NCI-H82 treated with DMSO at 0.1 percent for 48 hours (cell line): ENCODE results near the gene FLT1.

Source experiments
- DNase-seq: peaks from one replicate; lab custom pipeline; 2025; ENCODE audit not compliant: unreplicated experiment; lab: John Stamatoyannopoulos, UW

Gene FLT1

DNA sequence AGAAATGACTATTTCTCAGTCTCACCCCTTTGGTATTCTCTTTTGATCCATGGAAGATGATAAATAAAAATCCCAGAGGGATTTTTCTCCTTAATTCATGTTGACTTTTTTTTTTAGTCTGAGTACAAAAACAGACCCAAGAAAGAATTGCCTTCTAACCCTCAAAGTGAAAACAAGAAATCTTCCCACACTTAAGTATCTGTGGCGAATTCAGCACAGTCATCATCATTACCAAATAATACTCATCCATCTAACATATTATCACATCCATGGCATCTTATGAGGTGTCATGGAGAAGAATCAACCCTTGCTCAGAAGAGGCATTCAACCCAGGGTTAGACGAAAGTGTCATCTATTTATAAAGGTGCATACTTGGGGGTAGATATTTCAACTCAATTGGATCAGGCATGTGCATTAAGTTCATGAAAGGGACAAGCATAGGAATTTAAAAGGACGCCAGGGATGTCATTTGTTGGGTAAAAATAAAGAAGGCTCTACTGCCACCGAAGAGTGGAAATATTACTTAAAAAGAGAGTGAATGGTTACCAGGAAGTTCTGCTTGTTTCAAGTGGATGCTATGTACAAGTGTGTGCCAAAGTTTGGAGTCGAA is 101.9 kb downstream of the FLT1 start:
- DNase-seq, result no peak

DNA sequence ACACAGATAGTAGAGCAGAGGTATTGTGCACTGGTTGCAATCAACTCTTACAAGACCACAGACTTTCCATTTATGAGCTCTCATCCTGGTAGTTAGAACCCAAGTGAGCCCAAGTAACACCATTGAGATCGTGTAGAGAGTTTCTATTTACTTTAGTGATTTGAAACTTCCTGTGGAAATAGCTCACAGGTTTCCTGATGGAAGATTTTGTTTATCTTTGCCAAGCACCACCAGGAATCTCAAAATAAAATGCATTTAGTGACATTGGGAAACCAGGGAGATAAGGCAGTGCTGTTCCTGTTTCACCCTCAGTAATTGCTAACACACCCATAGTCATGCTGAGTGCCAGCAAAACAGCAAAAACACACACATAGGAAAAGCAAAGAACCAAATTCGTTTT is 102.5 kb downstream of the FLT1 start:
- no peak for DNase-seq

DNA sequence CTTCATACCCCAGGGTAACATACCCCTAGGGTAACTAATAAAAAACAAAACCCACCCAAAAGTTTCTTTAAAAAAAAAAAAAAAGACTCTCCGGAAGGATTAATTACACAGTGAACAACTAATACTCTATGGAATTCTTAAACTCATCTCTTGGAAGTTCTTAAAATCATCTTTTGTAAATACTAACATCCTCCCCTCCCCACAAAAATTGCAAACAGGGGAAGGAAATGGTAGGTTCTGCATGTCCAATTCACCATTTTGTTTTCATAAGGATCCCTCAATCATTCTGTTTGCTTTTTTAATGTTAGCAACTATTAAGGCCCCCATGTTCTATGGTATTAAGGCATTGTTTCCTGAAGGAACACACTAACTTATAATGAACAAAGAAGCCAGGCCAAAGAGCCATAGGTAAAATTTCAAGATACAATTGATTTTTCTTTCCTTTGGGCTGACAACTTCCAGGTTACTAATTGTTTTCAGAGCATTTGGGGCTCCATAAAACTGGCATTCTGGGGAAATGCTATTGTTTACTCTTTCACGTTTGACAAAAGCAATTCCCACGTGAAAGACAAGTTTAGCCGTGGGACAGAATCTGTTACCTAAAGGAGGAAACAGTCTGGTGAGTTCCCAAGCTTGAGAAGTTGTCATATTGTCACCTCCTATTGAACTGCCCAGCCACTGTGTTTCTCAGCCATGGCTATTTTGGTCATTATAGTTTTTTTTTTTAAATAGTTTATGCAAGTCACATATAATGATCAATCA is 107.0 kb downstream of the FLT1 start:
- DNase-seq, result no peak

DNA sequence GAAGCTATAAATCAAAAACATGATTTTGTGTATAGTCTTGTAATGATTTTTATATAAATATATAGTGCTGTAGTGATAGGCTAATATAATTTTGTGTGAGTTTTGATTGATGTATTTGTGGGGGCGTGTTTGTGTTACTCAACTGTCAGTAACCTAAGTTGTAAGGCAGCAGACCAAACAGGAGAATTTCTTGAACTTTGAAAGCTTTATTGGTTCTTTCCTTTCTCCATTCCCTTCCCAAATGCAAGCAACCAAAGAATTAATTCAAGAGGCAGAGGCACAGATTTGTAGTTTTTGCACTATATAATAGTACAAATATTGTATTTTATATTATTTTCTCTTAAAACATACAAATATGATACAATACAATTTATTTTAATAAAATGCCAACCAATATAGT is 109.6 kb downstream of the FLT1 start:
- DNase-seq, result no peak

DNA sequence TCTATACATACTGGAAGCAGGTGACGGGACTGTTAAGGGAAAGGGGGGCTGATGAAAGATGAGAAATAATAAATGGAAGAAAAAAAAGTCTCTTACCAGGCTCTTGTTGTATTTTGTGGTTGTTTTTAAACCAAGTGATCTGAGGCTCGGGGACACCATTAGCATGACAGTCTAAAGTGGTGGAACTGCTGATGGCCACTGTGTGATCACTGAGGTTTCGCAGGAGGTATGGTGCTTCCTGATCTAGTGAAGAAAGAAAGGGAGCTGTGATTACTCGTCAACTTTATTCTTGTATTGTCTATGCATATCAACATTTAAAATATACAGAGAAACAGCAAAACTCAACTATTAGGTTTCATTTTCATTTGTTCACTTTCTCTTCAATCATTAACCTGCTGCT is 110.1 kb downstream of the FLT1 start:
- DNase-seq, result no peak

DNA sequence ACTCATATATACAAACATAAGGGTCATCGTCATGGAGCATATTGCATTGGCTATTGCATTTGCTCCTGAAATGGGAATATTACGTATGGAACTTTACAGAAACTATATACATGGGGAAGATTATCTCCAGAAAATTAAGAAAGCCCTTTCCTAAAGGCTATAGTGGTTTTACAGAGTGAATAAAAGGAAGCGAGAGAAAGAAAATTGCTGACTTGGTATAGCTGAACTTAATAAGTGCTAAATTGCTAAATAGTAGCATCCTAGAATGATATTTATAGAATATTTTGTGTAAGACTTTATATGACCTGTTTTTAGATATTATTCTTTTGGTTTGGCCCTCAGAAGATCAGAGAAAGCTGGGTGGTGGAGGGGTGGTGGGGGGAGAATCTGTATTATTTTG is 114.6 kb downstream of the FLT1 start:
- no peak for DNase-seq

DNA sequence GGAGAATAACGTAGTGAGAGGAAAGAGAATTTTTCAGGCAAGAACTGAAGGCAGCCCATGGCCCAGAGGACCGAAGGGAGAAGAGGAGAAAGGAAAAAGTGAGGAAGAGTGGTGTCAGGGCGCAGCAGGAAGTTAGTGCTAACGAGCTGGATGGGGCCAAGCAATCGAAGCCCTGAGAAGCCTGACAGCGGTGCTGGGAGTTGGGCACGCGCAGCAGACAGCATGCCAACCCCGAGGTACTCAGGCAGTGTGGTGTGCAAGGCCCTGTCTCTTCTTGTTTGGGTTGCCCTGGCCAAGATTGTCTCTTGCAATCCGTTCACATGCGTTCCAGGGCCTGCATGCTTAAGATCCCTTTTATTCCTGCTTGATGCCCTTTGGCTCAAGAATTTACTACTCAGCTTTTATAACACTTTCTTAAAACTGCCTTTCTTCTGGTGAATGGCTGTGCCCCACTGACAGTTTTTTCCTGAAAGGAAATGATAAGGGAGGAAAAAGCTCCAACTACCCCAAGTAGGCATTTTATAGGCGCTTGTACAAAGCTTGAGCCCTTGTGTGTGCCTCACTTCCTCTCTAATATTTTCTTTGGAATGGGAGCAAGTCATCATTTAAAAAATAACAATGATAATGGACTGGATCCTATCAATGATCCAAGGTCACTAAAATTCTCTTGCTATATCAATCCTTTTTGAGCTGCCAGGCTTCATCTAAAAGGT is 115.4 kb downstream of the FLT1 start:
- DNase-seq, result no peak

DNA sequence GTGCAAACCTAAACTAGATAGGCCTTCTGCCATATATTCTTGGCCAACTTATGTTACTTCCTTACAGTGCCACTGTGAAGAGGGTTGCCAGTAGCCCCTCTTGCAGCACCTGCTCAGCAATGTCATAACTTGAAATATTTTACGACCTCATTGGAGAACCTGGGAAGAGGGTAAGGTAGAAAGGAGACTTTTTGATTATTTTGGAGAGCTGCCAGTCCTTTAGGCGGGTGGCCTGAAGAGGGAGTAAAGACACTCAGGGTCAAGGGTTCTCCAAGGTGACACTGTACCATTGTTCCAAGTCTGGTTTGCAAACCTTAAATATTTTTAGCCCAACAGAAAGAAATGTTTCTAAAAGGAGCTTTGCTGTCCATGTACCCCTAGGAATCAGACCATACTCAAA is 118.3 kb downstream of the FLT1 start:
- no peak for DNase-seq

DNA sequence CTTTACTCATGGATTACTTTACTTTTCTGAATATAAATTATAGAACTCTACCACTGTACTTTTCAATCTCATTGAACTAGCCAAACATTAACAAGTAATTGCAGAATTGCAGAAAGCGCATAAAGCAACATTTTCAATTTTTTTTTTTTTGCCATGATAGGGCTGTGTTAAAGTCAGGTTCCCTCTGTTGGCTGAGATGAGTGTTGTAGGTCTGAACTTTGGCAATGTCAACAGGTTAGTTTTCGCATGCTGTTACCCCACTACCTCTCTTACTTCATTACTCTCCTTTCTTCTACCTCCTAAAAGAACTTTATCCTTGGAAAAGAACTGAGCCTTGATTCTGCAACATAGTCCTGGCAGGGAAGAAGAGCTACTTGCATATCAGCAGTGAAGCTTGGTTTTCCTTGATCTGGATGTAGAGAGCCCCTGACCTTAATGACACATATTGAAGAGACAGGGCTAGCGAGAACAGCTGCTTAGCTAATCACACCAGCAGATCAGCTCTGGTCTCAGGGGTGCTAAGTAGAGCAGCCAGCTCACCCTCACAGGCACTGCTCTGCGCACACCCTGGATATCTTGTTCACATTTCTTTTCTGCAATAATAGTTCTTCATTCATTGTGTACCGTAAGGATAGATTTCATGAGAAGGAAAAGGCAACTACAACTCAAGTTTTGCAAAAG is 119.5 kb downstream of the FLT1 start:
- DNase-seq, result peak; percentile 97

DNA sequence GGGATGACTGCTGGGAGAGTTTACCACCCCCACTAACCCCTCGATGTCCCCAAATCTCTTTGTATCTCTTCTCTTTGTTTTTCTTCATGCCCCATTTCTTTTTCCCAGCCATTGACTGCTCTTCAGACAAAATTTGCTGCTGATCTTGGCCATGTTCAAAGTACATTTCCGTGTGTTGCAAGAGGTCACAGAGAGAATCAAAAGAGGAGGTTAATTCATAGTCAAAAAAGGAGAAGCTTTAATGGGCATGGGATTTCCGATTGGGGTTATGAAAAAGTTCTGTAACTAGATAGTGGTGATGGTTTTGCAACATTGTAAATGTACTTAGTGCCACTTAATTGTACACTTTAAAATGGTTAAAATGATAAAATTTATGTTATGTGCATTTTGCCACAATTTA is 121.1 kb downstream of the FLT1 start:
- DNase-seq, result no peak

DNA sequence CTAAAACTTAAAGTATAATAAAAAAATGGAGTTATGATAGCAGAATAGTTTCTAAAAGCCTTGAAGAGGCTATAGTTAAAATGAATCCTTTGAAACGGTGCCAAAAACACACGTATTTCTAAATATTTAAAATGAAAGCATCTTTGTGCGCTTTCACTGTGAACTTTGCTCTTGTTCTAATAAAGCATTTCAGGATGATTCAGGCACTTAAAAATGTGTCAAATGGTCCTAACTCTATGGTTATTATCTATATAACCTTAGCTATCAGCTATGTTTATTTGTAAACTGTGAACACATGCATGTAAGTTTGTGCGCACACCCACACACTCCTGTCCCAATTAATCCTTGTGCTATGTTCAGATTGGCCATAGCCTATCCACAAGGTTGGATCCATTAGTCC is 124.5 kb downstream of the FLT1 start:
- DNase-seq, result no peak

DNA sequence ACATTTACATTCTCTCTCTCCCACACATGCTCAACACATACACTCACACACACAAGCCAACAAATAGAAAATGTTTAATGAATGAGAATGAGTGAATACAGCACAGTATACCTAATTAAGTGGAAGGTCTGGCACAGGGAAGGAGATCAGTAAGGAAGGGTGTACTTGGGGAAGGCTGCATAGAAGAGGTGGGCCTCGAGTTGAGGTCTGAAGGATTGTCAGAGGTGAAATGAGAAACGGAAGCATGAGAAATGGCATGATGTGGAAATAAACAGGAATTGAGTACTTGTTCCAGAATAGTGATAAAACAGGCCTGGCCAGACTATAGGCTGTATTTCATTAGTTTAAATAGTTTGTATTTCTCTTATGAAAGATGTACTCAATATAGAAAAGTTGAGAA is 136.2 kb downstream of the FLT1 start:
- DNase-seq, result no peak

DNA sequence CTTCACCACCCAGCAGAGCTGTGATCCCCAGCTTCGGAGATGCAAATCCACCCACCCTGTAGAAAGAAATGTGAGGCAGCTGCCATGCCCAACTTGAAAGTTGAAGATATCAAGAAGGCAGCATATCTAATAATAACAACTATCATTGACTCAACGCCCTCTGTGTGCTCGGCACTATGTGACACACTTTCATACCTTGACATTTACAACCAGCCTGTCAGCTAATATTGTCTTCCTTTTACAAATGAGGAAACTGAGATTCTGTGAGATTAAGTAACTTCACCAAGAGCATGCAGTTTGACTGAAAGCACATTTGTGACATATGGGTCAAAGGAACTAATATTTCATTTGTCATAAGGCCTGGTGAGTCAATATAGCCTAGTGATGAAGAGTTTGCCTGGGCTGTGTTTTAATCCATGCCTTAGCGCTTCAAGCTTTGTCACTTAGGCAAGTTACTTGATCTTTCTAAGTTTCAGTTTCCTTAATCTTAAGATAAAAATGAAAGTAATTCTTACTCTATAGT is 137.0 kb downstream of the FLT1 start:
- DNase-seq, result no peak

DNA sequence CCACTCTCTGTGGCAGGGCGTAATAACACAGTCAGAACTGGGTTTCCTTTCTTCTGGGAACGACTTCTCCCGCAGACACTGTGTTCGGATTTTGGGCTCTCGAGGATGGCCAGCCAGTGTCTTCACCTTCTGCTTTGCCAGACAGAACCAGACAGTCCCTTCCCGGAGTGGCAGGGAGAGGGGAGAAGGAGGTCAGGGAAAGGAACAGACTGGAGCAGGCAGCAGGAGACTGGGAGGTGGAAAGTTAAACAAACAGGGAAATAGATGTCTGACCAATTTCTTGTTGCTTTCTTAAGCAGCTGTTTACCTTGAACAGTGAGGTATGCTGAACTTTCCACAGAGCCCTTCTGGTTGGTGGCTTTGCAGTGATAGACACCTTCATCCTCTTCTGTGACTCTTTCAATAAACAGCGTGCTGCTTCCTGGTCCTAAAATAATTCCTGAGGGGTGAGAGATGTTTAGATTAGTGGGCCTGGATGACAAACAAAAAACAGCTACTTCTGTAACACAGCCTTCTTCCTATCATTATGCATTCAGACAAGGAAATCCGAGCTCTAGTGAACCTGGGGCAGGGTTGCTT is 137.6 kb downstream of the FLT1 start:
- DNase-seq, result no peak

DNA sequence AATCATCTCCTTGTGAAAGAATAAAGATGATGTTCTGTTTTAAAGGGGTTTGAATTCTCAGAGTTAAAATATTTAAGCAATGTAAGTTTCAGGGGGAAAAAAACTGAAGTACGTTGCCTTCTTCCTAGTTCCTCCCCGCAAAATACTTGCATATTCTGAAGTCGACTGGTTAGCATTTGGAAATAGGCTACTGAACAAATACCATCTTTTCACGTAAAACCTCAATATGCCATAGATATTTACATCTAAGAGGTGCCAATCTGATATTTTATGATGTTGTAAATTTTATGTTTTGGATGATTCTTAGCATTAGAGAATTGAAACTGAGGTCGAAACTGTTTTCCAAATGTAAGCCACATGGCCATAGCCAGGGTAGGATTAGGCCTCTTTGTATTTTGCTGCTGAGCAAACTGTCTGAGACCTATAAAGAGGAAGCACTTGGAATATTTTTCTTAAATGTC is 138.3 kb downstream of the FLT1 start:
- DNase-seq, result no peak

DNA sequence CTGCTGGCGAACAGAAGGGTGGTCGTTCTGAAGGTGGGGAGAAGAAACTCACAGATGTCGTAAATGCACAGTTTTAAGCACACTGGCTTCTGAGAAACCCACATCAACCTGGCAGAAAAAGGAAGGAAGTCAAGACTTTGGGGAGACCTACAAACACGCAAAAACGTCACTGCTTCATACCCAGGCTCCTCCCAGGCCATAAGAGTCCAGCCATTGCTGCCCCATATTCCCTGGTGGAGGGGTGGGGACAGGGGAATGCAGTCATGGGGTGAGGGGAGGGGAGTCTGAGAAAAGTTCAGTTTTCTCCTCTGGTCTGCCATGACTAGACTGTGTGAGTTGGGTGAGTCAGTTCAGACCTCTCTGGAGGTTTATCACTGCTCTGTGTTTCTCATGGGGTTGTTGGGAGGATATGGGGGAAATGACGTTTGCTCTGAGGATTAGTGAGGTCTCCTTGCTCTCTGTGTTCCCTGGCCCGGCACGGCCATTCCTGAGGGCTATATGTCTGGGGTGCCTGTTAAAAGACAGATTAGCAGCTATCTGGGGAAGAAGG is 139.0 kb downstream of the FLT1 start:
- DNase-seq, result peak; percentile 24

DNA sequence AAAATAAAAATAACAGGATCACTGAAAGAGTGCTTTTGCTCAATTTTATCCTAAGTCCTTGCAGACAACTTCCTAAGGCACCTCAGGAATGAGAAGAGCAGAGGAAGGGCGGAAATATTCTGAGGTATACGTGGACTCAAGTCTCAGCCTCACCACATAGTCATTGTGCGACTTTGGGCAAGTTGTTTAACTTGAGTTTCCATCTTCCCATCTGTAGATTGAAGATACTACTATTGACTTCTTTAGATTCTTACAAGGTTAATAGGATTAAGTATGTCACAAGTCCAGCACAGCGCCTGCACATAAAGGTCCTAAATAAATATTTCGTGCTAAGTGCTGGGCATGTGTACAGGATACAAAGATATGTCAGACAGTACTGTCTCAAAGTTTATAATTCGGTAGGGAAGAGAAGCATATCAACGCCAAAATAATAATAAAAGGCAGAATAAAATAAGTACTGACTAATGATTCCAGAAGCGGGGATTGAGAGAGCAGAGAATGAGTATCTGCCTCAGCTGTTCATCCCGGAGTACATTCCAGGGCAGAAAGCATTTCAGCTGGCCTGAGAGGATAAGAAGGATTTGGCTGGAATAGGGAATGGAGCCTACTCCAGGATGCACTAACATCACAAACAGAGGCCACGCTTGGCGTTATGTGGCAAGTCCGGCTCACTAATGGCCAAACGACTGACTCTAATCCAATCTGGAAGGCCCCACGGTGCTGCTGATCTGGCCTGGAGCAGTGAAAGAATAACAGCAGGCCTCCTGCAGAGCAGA is 139.7 kb downstream of the FLT1 start:
- peak; percentile 59 for DNase-seq

DNA sequence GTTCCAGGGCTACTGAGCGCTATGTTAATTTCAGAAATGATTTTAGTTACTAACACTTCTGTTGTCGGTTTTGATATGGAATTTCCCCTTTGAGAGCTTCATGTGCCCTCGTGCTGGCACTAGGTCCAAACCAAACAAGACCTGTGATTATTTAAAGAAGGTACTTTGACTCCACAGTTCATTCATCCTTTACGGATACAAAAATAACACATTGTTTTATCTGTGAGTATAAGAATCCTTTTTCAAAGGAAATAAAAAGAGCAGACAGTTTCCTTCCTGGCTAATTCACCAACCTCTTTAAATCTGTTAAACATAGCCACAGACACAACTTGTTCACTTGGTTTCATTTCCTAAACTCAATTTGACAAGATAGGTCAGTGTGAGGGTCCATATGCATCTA is 141.2 kb downstream of the FLT1 start:
- no peak for DNase-seq

DNA sequence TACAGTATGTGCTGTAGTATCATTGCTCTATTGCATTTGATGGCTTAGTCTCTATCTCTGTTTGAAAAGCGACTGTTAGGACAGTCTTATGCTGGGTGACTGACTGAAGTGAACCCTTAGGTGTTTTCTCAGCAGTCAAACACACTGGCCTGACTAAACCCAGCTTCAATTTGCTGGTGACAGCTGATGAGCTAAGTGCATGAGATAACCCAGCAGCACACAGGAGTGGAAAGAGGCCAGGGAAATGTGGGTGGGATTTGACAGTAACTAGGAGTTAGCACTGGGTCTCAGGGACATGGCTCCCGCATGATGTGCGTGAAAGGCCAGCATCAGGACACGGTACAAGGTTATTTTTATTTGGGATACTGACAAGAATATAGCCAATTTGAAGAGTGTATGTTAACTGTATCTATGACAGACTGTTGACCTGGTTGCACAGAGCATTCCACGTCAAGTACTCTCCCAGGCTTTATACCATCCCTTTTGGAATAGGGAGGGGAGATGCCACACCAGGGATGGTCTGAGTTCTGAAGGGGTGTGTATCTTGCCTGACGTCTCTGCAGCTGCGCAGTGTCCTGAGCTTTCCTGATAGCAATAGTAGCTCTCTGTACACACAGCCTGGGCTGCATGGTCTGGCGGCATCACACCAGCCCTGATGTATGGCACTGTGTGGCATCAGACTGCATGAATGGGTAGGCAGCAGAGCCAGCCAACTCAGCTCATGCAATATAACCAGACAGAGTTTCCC is 144.8 kb downstream of the FLT1 start:
- no peak for DNase-seq
